HG03159 (cell line): ENCODE measurements around the gene TXNRD3.

Source experiments
- ATAC-seq: cut with Tn5 transposase; IDR thresholded peaks from one replicate; pipeline ENCODE4 v1.9.1; 2021; ENCODE audit warnings: mild to moderate bottlenecking, moderate library complexity; ENCODE audit not compliant: unreplicated experiment

TXNRD3 gene

GRCh38 chr3:126654571-126655383 lies at the start of gene TXNRD3:
TSS of gene TXNRD3 (minus strand) at chr3:126655124.
- no peak for ATAC-seq

DNA sequence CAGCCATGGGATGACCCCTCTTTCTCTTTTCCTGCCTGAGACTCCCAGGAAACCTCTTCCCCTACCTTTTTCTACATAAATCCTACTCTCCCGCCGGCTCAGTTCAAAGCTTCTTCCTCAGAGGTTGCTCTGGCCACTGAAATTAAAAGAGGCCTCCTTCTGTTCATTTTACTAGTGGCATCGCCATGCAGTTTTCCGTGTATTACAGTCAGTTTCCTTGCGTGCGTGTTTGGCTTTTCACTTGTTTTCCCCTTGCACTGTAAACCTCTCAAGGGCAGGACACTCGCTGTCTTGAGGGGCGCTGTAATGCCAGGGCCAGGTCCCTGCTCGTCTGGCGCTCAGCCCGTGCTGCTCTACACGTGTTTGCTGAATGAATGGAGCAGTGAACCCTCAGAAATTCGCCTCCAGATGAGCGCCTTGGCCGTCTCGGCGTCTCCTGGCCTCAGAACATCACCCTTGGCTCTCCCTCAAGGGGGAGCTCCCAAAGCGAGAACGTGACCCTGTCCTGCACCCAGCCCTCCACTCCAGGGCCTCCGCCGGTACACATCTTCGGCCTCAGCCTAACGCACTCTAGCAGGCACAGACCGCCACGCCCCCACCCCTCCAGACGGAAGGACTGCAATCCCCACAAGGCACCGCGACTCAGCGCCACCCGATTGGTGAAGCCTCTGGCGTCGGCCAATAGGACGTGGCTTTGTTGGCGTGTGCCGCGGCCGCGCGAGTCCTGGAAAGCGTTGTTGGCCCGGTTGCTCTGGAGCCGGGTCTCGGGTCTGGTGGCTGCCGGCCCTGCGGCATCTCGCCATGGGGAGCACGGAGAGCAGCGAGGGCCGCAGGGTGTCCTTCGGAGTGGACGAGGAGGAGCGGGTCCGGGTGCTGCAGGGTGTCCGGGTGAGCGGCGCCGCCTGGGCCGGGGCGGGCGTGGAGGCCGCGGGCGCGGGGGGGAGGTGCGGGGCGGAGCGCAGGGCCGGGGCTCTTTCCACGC lies 48.9 kb upstream of the TXNRD3 start, which contains the start of gene CHCHD6:
Gene CHCHD6, plus strand, starts transcription at position 729 of the 982 bp plus-strand sequence. Its CDS starts 73 bp downstream, at position 802.
- ATAC-seq, result peak; percentile 96

GRCh38 chr3:126699011-126699410 lies 44.1 kb upstream of the TXNRD3 start:
- ATAC-seq, result no peak

GRCh38 chr3:126696701-126697267 lies 41.9 kb upstream of the TXNRD3 start:
- ATAC-seq, result no peak

DNA sequence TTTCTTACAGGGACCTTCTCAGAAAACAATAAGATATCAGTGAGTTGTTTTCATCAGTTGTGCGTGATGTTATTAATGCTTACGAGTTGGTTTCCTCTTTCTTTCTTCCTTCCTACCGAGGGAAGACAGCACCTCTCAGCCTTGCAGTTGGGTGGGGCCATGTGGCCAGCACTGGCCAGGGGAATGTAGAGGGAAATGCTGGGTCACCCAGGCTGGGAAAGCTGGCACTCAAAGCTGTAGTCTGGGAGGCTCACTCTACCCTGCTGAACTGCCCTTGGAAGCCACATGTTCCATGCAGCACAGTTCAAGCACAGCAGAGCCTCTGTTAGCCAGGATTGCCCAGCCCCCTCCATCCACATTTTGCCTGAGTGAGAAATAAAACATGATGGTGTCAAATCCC lies 39.0 kb upstream of the TXNRD3 start:
- no peak for ATAC-seq

DNA sequence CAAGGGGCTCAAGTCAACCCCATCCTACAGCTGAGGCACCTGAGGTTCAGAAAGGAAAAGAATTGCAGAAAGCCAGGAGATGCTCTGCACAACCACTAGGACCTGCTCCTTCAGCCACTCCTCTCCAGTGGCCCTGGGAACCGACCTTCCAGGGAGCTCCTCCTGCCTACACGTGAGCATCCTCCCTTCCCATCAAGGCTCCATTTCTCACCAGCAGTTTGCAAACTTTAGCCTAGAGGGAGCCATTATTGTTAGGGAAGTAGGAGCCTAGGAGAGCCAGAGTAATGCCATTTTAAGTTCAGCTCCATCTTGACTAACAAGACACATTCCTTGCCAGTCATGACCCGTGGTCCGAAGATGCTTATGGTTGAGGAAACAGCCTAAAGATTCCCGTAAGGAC lies 37.9 kb upstream of the TXNRD3 start:
- no peak for ATAC-seq

GRCh38 chr3:126691765-126692164 lies 36.8 kb upstream of the TXNRD3 start:
- no peak for ATAC-seq

GRCh38 chr3:126685493-126685892 lies 30.6 kb upstream of the TXNRD3 start:
- ATAC-seq, result no peak

DNA sequence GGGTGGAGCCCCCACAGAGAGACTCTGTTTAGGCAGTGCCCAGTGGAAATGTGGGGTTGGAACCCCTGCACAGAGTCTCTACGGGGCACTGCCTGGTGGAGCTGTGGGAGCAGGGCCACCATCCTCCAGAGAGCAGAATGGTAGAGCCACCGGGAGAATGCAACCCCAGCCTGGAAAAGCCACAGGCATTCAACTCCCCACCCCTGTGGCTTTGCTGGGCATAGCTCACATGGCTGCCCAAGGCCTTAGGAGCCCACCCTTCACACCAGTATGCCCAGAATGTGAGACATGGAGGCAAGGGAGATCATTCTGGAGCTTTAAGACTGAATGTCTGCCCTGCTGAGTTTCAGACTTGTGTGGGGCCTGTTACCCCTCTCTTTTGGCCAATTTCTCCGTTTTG lies 30.1 kb upstream of the TXNRD3 start:
- no peak for ATAC-seq

DNA sequence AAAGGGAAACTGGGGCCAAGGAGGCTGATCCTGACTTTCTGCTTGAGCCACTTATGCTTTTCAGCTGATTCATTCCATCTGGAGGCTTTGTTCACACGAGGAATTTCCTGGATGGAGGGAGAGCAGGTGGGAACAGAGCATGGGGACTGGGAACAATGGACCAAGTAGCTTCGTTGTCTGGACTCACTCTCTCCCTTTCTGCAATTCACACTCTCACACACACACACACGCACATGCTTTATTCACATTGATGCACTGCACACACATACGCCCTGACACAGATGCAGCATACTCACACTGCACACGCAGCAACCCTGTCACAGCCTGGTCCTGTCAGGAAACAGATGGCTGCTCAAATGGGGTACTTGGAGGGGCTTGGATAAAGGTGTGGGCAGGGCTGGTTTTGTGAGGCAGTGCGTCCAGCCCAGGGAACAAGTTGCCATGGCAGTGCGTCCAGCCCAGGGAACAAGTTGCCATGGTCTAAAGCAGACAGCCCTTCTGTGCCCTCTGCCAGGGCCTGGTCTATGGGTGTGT lies 29.4 kb upstream of the TXNRD3 start:
- no peak for ATAC-seq

DNA sequence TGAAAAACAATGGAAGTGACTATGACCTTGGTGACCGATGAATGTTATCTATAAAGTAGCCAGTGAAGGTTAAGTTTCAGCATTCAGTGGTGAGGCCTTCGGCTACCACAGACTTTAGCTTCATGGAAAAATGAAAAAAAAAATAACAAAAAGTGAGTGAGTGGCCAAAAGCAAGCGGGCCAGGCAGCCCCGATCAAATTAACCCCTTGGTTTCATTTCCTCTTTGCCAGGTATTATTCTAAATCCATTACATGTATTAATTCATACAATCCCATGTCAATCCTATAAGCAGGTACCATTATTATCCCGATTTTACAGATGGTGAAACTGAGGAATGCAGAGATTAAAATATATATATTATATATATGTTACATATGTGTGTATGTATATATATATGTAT lies 28.1 kb upstream of the TXNRD3 start:
- no peak for ATAC-seq

- ATAC-seq, result no peak
Observed at GRCh38 chr3:126682009-126682408, 27.1 kb upstream of the TXNRD3 start.

DNA sequence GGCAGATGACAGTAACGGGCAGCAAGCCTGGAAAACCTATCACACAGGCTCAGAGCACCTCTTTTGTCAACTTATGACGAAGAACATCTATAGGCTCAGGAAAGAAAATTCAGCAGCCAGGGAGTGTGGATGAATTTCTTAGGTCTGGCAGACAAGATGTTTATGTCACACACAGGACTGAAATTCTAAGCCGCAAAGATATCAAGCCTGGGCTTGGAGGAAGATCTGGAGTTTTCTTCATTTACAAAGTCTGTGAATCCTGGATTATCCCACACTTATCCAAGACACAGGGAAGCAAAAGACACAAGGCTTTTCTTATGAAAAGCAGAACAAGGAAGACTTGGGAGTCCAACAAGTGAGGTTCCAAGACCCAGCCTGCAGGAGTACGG lies 25.7 kb upstream of the TXNRD3 start:
- no peak for ATAC-seq

- ATAC-seq, result no peak
Observed at GRCh38 chr3:126679831-126680666, 25.1 kb upstream of the TXNRD3 start.

DNA sequence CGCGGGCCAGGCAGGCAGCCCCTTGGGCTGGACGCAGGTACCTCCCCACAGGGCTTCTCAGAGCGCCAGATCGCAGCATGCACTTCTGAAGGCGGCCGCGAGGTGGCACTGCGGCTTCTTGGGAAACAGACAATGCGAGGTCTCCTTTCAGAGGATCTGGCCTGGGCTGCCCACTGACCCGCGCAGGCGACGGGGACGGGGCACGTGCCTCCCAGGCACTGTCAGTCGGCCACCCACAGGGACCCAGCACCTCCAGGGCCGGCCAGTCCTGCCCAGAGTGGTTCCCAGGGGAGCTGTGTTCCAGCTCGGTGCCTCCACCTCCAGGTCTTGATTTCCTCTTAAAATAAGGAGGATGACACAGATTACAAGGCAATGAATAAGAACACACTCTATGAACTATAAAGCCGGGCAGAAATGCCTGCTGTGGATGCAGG lies 24.4 kb upstream of the TXNRD3 start:
- peak; percentile 50 for ATAC-seq

DNA sequence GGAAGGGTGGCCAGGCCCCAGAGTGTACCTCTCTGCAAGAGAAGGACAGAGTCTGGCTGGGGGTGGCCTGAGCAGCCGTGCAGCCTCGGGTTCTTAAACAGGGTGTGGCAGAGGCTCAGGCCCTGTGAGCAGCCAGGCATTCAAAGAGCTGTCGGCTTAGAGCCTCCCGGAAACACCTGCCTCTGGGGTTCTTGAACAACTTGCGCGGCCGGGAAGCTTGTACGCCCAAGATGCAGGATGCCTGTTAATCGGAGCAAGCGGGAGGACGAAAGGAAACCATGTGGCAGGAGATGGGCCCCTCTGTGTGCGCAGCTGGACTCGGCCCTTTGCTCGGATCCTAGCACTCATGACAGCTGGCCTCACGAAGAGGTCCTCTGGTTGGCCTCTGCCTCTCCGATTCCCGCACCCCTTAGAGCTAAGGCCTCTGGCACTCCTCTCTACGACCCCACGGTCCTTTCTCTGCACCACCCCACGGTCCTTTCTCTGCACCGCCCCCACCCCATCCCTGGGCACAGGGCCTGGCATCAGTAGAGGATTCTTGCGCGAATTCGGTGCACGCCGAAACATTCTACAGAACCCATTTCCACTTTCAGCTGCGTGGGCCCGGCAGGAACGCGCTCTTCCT lies 23.9 kb upstream of the TXNRD3 start:
- no peak for ATAC-seq

GRCh38 chr3:126677862-126678503 lies 23.1 kb upstream of the TXNRD3 start:
- ATAC-seq, result no peak

- ATAC-seq, result no peak
Observed at GRCh38 chr3:126676919-126677705, 22.2 kb upstream of the TXNRD3 start.
